ENCODE results near the gene S100A6.

DNA sequence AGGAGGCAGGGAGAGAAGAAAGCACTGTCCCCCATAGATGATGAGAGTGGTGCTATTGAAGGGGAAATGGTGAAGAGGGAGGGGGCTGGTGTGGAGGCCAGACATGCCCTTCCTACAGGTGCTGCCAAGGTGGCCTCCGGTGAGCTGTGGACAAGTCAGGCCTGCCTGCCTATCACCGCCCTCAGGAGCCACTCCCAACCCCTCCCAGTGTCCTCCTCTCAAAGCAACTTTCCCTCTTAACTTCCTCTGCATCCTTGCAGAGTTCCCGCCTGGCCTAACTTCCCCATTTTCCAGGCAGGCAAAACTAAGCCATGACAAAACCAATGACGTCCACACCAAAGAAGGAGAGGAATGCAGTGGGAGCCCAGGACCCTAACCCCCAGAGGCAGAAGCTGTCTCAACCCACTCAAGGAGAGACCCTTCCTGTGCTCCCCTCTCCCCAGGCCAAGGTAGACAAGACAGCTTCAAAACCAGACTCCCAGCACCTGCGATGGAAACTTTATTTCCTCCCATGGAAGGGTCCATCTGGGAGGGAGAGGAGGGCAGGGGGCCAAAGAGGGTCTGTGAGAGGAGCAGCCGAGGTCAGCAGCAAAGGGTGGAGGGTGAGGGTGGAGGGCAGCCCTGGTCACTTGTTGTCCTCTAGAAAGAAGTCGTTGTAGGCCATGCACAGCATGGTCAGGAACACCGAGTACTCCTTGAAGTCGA, 1.0 kb upstream of the S100A6 start:
- TF ChIP-seq POLR2A (IDR thresholded peaks at IDR 0.05), result no peak
- TF ChIP-seq, protein P1, sequence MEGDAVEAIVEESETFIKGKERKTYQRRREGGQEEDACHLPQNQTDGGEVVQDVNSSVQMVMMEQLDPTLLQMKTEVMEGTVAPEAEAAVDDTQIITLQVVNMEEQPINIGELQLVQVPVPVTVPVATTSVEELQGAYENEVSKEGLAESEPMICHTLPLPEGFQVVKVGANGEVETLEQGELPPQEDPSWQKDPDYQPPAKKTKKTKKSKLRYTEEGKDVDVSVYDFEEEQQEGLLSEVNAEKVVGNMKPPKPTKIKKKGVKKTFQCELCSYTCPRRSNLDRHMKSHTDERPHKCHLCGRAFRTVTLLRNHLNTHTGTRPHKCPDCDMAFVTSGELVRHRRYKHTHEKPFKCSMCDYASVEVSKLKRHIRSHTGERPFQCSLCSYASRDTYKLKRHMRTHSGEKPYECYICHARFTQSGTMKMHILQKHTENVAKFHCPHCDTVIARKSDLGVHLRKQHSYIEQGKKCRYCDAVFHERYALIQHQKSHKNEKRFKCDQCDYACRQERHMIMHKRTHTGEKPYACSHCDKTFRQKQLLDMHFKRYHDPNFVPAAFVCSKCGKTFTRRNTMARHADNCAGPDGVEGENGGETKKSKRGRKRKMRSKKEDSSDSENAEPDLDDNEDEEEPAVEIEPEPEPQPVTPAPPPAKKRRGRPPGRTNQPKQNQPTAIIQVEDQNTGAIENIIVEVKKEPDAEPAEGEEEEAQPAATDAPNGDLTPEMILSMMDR (IDR thresholded peaks at IDR 0.05), result no peak
- TF ChIP-seq EP300 (IDR thresholded peaks at IDR 0.05), result no peak

All from gastroesophageal sphincter (tissue), 3 donors.